ENCODE data around the gene FGF8.

FGF8 gene

GRCh38 chr10:101775273-101776160, at the start of gene FGF8:
FGF8 (minus strand) TSS chr10:101776114; CDS start chr10:101775900, 214 bp downstream.
- H3K27ac ChIP-seq = no peak within 1 kb of the TSS
- TF ChIP-seq ZFX (IDR thresholded peaks at IDR 0.05; ENCODE audit: borderline replicate concordance) (no peak), CTCF (IDR thresholded peaks at IDR 0.05) (no peak)

GRCh38 chr10:101824736-101825135, 48.8 kb upstream of the FGF8 start:
- H3K27ac ChIP-seq = no peak overlapping the region
- TF ChIP-seq ZFX (IDR thresholded peaks at IDR 0.05; ENCODE audit: borderline replicate concordance) (no peak), CTCF (IDR thresholded peaks at IDR 0.05) (no peak)

GRCh38 chr10:101818872-101819633, 43.1 kb upstream of the FGF8 start:
- TF ChIP-seq CTCF (IDR thresholded peaks at IDR 0.05) (no peak), ZFX (IDR thresholded peaks at IDR 0.05; ENCODE audit: borderline replicate concordance) (no peak)
- peak overlapping the region; percentile 87 for H3K27ac ChIP-seq

- H3K27ac ChIP-seq = peak within 1 kb of the TSS; percentile 87
- no peak for TF ChIP-seq CTCF (IDR thresholded peaks at IDR 0.05)
- TF ChIP-seq ZFX (IDR thresholded peaks at IDR 0.05; ENCODE audit: borderline replicate concordance) = no peak
Measured at GRCh38 chr10:101818119-101818871, 42.4 kb upstream of the FGF8 start, which contains the start of gene OGA. OGA (minus strand) TSS chr10:101818444; CDS start chr10:101818022, 422 bp downstream.

- H3K27ac ChIP-seq = peak overlapping the region; percentile 87
Measured at GRCh38 chr10:101817337-101818118, 41.6 kb upstream of the FGF8 start.

More at GRCh38 chr10:101817337-101818118, 41.6 kb upstream of the FGF8 start:
- TF ChIP-seq CTCF (IDR thresholded peaks at IDR 0.05) = no peak
- no peak for TF ChIP-seq ZFX (IDR thresholded peaks at IDR 0.05; ENCODE audit: borderline replicate concordance)
